Liver (tissue), 2 donors: Measurements from ENCODE around the gene FCRL6.

Experiments
- HNF4A ChIP-seq, 2 donors: conservative IDR thresholded peaks; 2 replicates each; pipeline ENCODE4 v1.6.1; 2016; ENCODE audit warnings: antibody characterized with exemption in 2 of 2, mild to moderate bottlenecking in 2 of 2
- MAX ChIP-seq: IDR thresholded peaks from 2 replicates; pipeline ENCODE4 v1.6.1; 2016; ENCODE audit warnings: antibody characterized with exemption
- donor health status: healthy.

GRCh38 chr1:159774465-159774864 is 27.7 kb upstream of the FCRL6 start:
- TF ChIP-seq HNF4A (conservative IDR thresholded peaks at IDR 0.05) (no peak), MAX (no peak)
